ENCODE data around the gene SDHA.
"Not testable (repeated sequence)": the region's sequence is repeated elsewhere in the genome, so short reads cannot be mapped to it uniquely, and the experiment has no call there.

- TF ChIP-seq, protein P1, sequence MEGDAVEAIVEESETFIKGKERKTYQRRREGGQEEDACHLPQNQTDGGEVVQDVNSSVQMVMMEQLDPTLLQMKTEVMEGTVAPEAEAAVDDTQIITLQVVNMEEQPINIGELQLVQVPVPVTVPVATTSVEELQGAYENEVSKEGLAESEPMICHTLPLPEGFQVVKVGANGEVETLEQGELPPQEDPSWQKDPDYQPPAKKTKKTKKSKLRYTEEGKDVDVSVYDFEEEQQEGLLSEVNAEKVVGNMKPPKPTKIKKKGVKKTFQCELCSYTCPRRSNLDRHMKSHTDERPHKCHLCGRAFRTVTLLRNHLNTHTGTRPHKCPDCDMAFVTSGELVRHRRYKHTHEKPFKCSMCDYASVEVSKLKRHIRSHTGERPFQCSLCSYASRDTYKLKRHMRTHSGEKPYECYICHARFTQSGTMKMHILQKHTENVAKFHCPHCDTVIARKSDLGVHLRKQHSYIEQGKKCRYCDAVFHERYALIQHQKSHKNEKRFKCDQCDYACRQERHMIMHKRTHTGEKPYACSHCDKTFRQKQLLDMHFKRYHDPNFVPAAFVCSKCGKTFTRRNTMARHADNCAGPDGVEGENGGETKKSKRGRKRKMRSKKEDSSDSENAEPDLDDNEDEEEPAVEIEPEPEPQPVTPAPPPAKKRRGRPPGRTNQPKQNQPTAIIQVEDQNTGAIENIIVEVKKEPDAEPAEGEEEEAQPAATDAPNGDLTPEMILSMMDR (IDR thresholded peaks at IDR 0.05) = not testable (repeated sequence)
- TF ChIP-seq POLR2A (IDR thresholded peaks at IDR 0.05) = not testable (repeated sequence)
Measured at GRCh38 chr5:250396-250795, 32.3 kb downstream of the SDHA start.
